CD8-positive, alpha-beta memory T cell (primary cell): ENCODE results near the gene HNRNPA2B1. TPM values are rescaled to one million over a fixed set of nuclear protein-coding genes. Genes with fewer than 3 reads are reported as not detected.
A peak's percentile ranks its signal among the peaks of the same experiment; 100 is the strongest.
"Not testable (repeated sequence)": the region's sequence is repeated elsewhere in the genome, so short reads cannot be mapped to it uniquely, and the experiment has no call there.

Source experiments
- CTCF ChIA-PET: fragments of 350-600 bp; sonication (Branson Sonifier 250); formaldehyde crosslinking; loops from one replicate; lab custom pipeline; 2021; ENCODE audit warnings: antibody characterized with exemption; lab: Charles Lee
- POLR2A ChIA-PET: fragments of 350-600 bp; sonication (Branson Sonifier 250); formaldehyde crosslinking; loops from one replicate; lab custom pipeline; 2021; ENCODE audit warnings: antibody characterized with exemption; lab: Charles Lee
- DNase-seq, 5 donors: peaks; one replicate each; pipeline versions ENCODE4 v3.0.0 to v3.0.0-alpha.2; 2020 to 2022; ENCODE audit warnings: mixed read lengths in 1 of 5
- H3K27ac ChIP-seq: one replicate; pipeline ENCODE4 v1.7.0; 2013; ENCODE audit warnings: low read depth, mild to moderate bottlenecking, low read length, moderate library complexity
- H3K27me3 ChIP-seq: 2 replicates; pipeline ENCODE4 v1.7.0; 2013; ENCODE audit warnings: low read length, mild to moderate bottlenecking; ENCODE audit not compliant: insufficient read depth, poor library complexity, severe bottlenecking
- H3K36me3 ChIP-seq: 2 replicates; pipeline ENCODE4 v1.7.0; 2013; ENCODE audit warnings: mild to moderate bottlenecking, low read length, moderate library complexity; ENCODE audit not compliant: insufficient read depth
- H3K4me1 ChIP-seq: 2 replicates; pipeline ENCODE4 v1.7.0; 2013; ENCODE audit warnings: mild to moderate bottlenecking, low read length, moderate library complexity; ENCODE audit not compliant: insufficient read depth
- H3K4me3 ChIP-seq: 2 replicates; pipeline ENCODE4 v1.7.0; 2013; ENCODE audit warnings: mild to moderate bottlenecking, low read length
- H3K9me3 ChIP-seq: 2 replicates; pipeline ENCODE4 v1.7.0; 2013; ENCODE audit warnings: mild to moderate bottlenecking, low read length
- H3K27ac Mint-ChIP-seq, 8 donors: one replicate each; pipeline ENCODE4 v1.8.0; 2020 to 2021; ENCODE audit warnings: mixed read lengths in 8 of 8, mild to moderate bottlenecking in 6 of 8, inconsistent platforms in 3 of 8, moderate library complexity in 3 of 8
- H3K27me3 Mint-ChIP-seq, 2 donors: one replicate each; pipeline ENCODE4 v1.8.0; 2020 to 2021; ENCODE audit warnings: mixed read lengths in 2 of 2, mild to moderate bottlenecking in 1 of 2, moderate library complexity in 1 of 2
- H3K36me3 Mint-ChIP-seq, 3 donors: one replicate each; pipeline ENCODE4 v1.8.0; 2020 to 2021; ENCODE audit warnings: mixed read lengths in 3 of 3, inconsistent platforms in 1 of 3, mild to moderate bottlenecking in 1 of 3
- H3K4me1 Mint-ChIP-seq, 3 donors: one replicate each; pipeline ENCODE4 v1.8.0; 2020 to 2021; ENCODE audit warnings: mixed read lengths in 3 of 3, inconsistent platforms in 1 of 3, mild to moderate bottlenecking in 1 of 3
- H3K4me3 Mint-ChIP-seq, 7 donors: one replicate each; pipeline ENCODE4 v1.8.0; 2020 to 2021; ENCODE audit warnings: mixed read lengths in 7 of 7, mild to moderate bottlenecking in 6 of 7, moderate library complexity in 4 of 7, inconsistent platforms in 2 of 7
- H3K9me3 Mint-ChIP-seq, 5 donors: one replicate each; pipeline ENCODE4 v1.8.0; 2020 to 2022; ENCODE audit warnings: mixed read lengths in 5 of 5, mild to moderate bottlenecking in 3 of 5, moderate library complexity in 2 of 5, inconsistent platforms in 1 of 5
- polyA plus RNA-seq: library from polyadenylated mRNA; unstranded; fragments of 300-500 nt; fragmentation: Illumina TruSeq; gene quantifications from one replicate; pipeline ENCODE4 v1.2.3, GENCODE V29; 2021
- total RNA-seq, 2 experiments: library from RNA; stranded (reverse); gene quantifications; one replicate each; pipeline ENCODE4 v1.2.3, GENCODE V29; 2021

Gene HNRNPA2B1
- total and polyA plus RNA-seq, 3 experiments from 2014 or later: 742 to 966 (median 950) TPM

GRCh38 chr7:26178272-26178960 is 22.1 kb downstream of the HNRNPA2B1 start:
- peaks cover 30 to 59% (median 39%) of the 10 kb centered on the region in 3 donors for H3K4me1 Mint-ChIP-seq
- H3K36me3 ChIP-seq: no peaks in the 10 kb centered on the region
- peak overlapping the region in 3 of 8 donors; percentile 39 to 78 (median 63) for H3K27ac Mint-ChIP-seq
- no peaks in the 10 kb centered on the region for H3K27me3 Mint-ChIP-seq
- H3K27me3 ChIP-seq: no peaks in the 10 kb centered on the region
- H3K9me3 Mint-ChIP-seq: no peaks in the 10 kb centered on the region
- no peak overlapping the region for H3K4me3 Mint-ChIP-seq
- H3K4me3 ChIP-seq: no peak overlapping the region
- no peaks in the 10 kb centered on the region for H3K9me3 ChIP-seq
- H3K4me1 ChIP-seq: peaks cover 21% of the 10 kb centered on the region
- peaks cover 0 to 5% (median 4%) of the 10 kb centered on the region in 3 donors for H3K36me3 Mint-ChIP-seq
- DNase-seq: no peak
- ChIA-PET POLR2A (interaction anchor here (0.6 kb wide), 1 partner anchor 1466 kb away, joined by 4 read pairs; no protein-coding TSS in a partner anchor), CTCF (interaction anchor here (1.5 to 2.4 kb wide), 2 partner anchors 22 to 87 kb away, joined by 8 to 9 read pairs; no protein-coding TSS in a partner anchor)
- H3K27ac ChIP-seq: no peak overlapping the region

- Mint-ChIP-seq H3K27ac (peak overlapping the region in 2 of 8 donors; percentile 38 to 54), H3K4me1 (peaks cover 30 to 53% (median 37%) of the 10 kb centered on the region in 3 donors)
- DNase-seq, H3K9me3 Mint-ChIP-seq, H3K36me3 Mint-ChIP-seq, H3K27me3 ChIP-seq, H3K36me3 ChIP-seq, H3K4me1 ChIP-seq, H3K4me3 Mint-ChIP-seq, H3K4me3 ChIP-seq, H3K9me3 ChIP-seq, H3K27ac ChIP-seq, CTCF ChIA-PET, POLR2A ChIA-PET, H3K27me3 Mint-ChIP-seq: not testable (repeated sequence)
Observed at GRCh38 chr7:26177269-26177668, 23.3 kb downstream of the HNRNPA2B1 start.

DNA sequence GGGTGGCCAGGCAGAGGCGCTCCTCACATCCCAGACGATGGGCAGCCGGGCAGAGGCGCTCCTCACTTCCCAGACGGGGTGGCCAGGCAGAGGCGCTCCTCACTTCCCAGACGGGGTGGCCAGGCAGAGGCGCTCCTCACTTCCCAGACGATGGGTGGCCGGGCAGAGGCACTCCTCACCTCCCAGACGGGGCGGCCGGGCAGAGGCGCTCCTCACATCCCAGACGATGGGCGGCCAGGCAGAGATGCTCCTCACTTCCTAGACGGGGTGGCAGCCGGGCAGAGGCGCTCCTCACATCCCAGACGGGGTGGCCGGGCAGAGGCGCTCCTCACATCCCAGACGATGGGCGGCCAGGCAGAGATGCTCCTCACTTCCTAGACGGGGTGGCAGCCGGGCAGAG is 23.9 kb downstream of the HNRNPA2B1 start:
- H3K4me1 Mint-ChIP-seq: peaks cover 25 to 47% (median 31%) of the 10 kb centered on the region in 3 donors
- H3K27ac Mint-ChIP-seq, H3K9me3 ChIP-seq, CTCF ChIA-PET, H3K27ac ChIP-seq, H3K4me3 Mint-ChIP-seq, H3K27me3 Mint-ChIP-seq, POLR2A ChIA-PET, H3K9me3 Mint-ChIP-seq, DNase-seq, H3K27me3 ChIP-seq, H3K4me1 ChIP-seq, H3K36me3 ChIP-seq, H3K36me3 Mint-ChIP-seq, H3K4me3 ChIP-seq: not testable (repeated sequence)

DNA sequence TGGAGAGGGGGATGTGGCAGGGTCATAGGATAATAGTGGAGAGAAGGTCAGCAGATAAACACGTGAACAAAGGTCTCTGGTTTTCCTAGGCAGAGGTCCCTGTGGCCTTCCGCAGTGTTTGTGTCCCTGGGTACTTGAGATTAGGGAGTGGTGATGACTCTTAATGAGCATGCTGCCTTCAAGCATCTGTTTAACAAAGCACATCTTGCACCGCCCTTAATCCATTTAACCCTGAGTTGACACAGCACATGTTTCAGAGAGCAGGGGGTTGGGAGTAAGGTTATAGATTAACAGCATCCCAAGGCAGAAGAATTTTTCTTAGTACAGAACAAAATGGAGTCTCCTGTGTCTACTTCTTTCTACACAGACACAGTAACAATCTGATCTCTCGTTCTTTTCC is 24.6 kb downstream of the HNRNPA2B1 start:
- not testable (repeated sequence) for H3K4me3 Mint-ChIP-seq, H3K36me3 ChIP-seq, H3K4me3 ChIP-seq, H3K27ac ChIP-seq, H3K9me3 Mint-ChIP-seq, H3K4me1 ChIP-seq, H3K27ac Mint-ChIP-seq, DNase-seq, H3K9me3 ChIP-seq, H3K27me3 ChIP-seq, H3K27me3 Mint-ChIP-seq
- ChIA-PET CTCF (interaction anchor here (0.8 to 1.2 kb wide), 2 partner anchors 24 to 50 kb away, joined by 3 read pairs; partner anchors contain the start of gene NFE2L3), POLR2A (interaction anchor here (0.6 kb wide), 1 partner anchor 311 kb away, joined by 3 read pairs; no protein-coding TSS in a partner anchor)
- Mint-ChIP-seq H3K4me1 (peaks cover 20 to 41% (median 26%) of the 10 kb centered on the region in 3 donors), H3K36me3 (peaks cover 0 to 13% (median 8%) of the 10 kb centered on the region in 3 donors)

DNA sequence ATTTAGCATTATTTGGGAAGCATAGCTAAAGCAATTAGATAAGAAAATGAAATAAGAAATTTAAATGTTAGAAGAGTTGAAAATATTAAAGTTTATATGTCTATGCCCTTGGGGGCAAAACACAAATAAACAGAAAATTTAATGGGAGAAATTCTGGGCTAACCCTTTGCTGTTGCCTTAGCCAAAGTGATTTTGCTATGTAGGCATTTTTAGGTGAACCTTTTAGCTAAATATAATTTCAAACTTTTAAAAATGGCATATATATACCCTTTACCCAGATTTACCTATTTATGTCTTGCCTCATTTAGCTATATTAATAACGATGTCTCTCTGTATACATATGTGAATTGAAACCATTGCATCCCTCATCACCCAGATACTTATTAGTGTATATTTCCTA is 28.5 kb downstream of the HNRNPA2B1 start:
- no peaks in the 10 kb centered on the region for H3K27me3 Mint-ChIP-seq
- ChIA-PET CTCF (interaction anchor here (0.6 kb wide), 1 partner anchor 79 kb away, joined by 3 read pairs; no protein-coding TSS in a partner anchor), POLR2A (no interaction called here)
- H3K9me3 Mint-ChIP-seq: no peaks in the 10 kb centered on the region
- H3K4me3 Mint-ChIP-seq: no peak overlapping the region
- no peak overlapping the region for H3K27ac Mint-ChIP-seq
- Histone ChIP-seq H3K36me3 (peaks cover 4% of the 10 kb centered on the region), H3K27ac (no peak overlapping the region), H3K4me3 (no peak overlapping the region), H3K4me1 (peaks cover 6% of the 10 kb centered on the region), H3K9me3 (no peaks in the 10 kb centered on the region), H3K27me3 (no peaks in the 10 kb centered on the region)
- peaks cover 14 to 40% (median 28%) of the 10 kb centered on the region in 3 donors for H3K4me1 Mint-ChIP-seq
- peaks cover 5 to 26% (median 10%) of the 10 kb centered on the region in 3 donors for H3K36me3 Mint-ChIP-seq
- DNase-seq: no peak

DNA sequence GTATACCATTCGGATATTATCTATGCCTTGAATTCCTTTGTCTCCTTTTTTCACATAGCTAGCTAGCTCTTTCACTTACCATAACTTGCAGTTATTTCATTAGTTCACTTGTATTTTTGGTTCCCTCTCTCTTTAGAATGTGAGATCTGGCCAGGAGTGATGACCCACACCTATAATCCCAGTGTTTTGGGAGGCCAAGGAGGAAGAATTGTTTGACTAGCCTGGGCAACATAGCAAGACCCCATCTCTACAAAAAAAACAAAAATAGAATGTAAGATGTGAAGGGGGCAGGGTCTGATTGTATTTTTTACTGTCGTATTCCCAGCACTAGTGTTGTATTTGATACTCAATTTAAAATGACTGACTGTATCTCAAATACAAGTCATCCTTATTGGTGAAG is 28.9 kb downstream of the HNRNPA2B1 start:
- no peaks in the 10 kb centered on the region for H3K27me3 ChIP-seq
- Mint-ChIP-seq H3K27ac (no peak overlapping the region), H3K4me3 (no peak overlapping the region), H3K36me3 (peaks cover 5 to 26% (median 10%) of the 10 kb centered on the region in 3 donors), H3K9me3 (no peaks in the 10 kb centered on the region), H3K4me1 (peaks cover 19 to 45% (median 33%) of the 10 kb centered on the region in 3 donors), H3K27me3 (no peaks in the 10 kb centered on the region)
- H3K27ac ChIP-seq: no peak overlapping the region
- POLR2A ChIA-PET: no interaction called here
- H3K9me3 ChIP-seq: no peaks in the 10 kb centered on the region
- peaks cover 10% of the 10 kb centered on the region for H3K4me1 ChIP-seq
- no peak for DNase-seq
- CTCF ChIA-PET: no interaction called here
- peaks cover 4% of the 10 kb centered on the region for H3K36me3 ChIP-seq
- H3K4me3 ChIP-seq: no peak overlapping the region

- H3K27me3 ChIP-seq: no peaks in the 10 kb centered on the region
- H3K9me3 ChIP-seq: no peaks in the 10 kb centered on the region
- H3K27ac ChIP-seq: no peak overlapping the region
- Mint-ChIP-seq H3K27me3 (no peaks in the 10 kb centered on the region), H3K27ac (no peak overlapping the region), H3K9me3 (no peaks in the 10 kb centered on the region), H3K4me3 (no peak overlapping the region), H3K36me3 (peaks cover 5 to 26% (median 10%) of the 10 kb centered on the region in 3 donors), H3K4me1 (peaks cover 23 to 54% (median 42%) of the 10 kb centered on the region in 3 donors)
- POLR2A ChIA-PET: no interaction called here
- CTCF ChIA-PET: no interaction called here
- H3K4me3 ChIP-seq: no peak overlapping the region
- H3K36me3 ChIP-seq: peaks cover 4% of the 10 kb centered on the region
- DNase-seq: no peak
- H3K4me1 ChIP-seq: peaks cover 17% of the 10 kb centered on the region
Observed at GRCh38 chr7:26170663-26171062, 29.9 kb downstream of the HNRNPA2B1 start.

GRCh38 chr7:26169271-26169670 is 31.3 kb downstream of the HNRNPA2B1 start:
- Histone ChIP-seq H3K27me3 (no peaks in the 10 kb centered on the region), H3K27ac (no peak overlapping the region), H3K4me3 (no peak overlapping the region), H3K4me1 (peaks cover 17% of the 10 kb centered on the region), H3K9me3 (no peaks in the 10 kb centered on the region), H3K36me3 (peaks cover 4% of the 10 kb centered on the region)
- Mint-ChIP-seq H3K4me1 (peaks cover 24 to 54% (median 41%) of the 10 kb centered on the region in 3 donors), H3K27ac (peak overlapping the region in 2 of 8 donors; percentile 5 to 30), H3K27me3 (no peaks in the 10 kb centered on the region), H3K9me3 (peaks cover 0 to 3% (median 0%) of the 10 kb centered on the region in 5 donors), H3K36me3 (peaks cover 5 to 26% (median 8%) of the 10 kb centered on the region in 3 donors), H3K4me3 (peak overlapping the region in 1 of 7 donors; percentile 30)
- CTCF ChIA-PET: no interaction called here
- POLR2A ChIA-PET: no interaction called here
- DNase-seq: no peak
